Measurements from ENCODE around the gene ZRANB3.

Gene ZRANB3

GRCh38 chr2:135183822-135184221 lies 347.2 kb downstream of the ZRANB3 start:
- no peak overlapping the region for H3K4me3 ChIP-seq
- TF ChIP-seq CTCF (IDR thresholded peaks at IDR 0.05), result no peak
- DNase-seq (ENCODE audit: low spot score), result no peak

GRCh38 chr2:135182601-135183000 lies 348.4 kb downstream of the ZRANB3 start:
- Histone ChIP-seq H3K4me3 (no peak overlapping the region), H3K27ac (no peak overlapping the region)
- no peak for TF ChIP-seq CTCF (IDR thresholded peaks at IDR 0.05)
- no peak for DNase-seq (ENCODE audit: low spot score)

More at GRCh38 chr2:135183822-135184221, 347.2 kb downstream of the ZRANB3 start:
- no peak overlapping the region for H3K27ac ChIP-seq

GRCh38 chr2:135182190-135182589 lies 348.8 kb downstream of the ZRANB3 start:
- no peak for DNase-seq (ENCODE audit: low spot score)
- no peak for TF ChIP-seq CTCF (IDR thresholded peaks at IDR 0.05)
- H3K27ac ChIP-seq, result no peak overlapping the region
- H3K4me3 ChIP-seq, result no peak overlapping the region

GRCh38 chr2:135179689-135180088 lies 351.3 kb downstream of the ZRANB3 start:
- TF ChIP-seq CTCF (IDR thresholded peaks at IDR 0.05), result no peak
- Histone ChIP-seq H3K4me3 (no peak overlapping the region), H3K27ac (no peak overlapping the region)
- DNase-seq (ENCODE audit: low spot score), result no peak

- Histone ChIP-seq H3K4me3 (no peak overlapping the region), H3K27ac (no peak overlapping the region)
- TF ChIP-seq CTCF (IDR thresholded peaks at IDR 0.05), result no peak
- DNase-seq (ENCODE audit: low spot score), result no peak
These were observed 355.8 kb downstream of the ZRANB3 start for GRCh38 chr2:135175177-135175576.

GRCh38 chr2:135174810-135175093 lies 356.3 kb downstream of the ZRANB3 start:
- Histone ChIP-seq H3K4me3 (no peak overlapping the region), H3K27ac (no peak overlapping the region)
- TF ChIP-seq CTCF (IDR thresholded peaks at IDR 0.05), result no peak
- no peak for DNase-seq (ENCODE audit: low spot score)

GRCh38 chr2:135174049-135174809 lies 356.8 kb downstream of the ZRANB3 start:
- Histone ChIP-seq H3K27ac (no peak overlapping the region), H3K4me3 (no peak overlapping the region)
- DNase-seq (ENCODE audit: low spot score), result no peak
- TF ChIP-seq CTCF (IDR thresholded peaks at IDR 0.05), result no peak

Measured in coronary artery (tissue), 2 donors.